Stimulated activated CD8-positive, alpha-beta memory T cell treated with anti-CD3 and anti-CD28 coated beads, Interleukin-4, amount 100 ng/mL, for 48 hours (primary cell): Measurements from ENCODE around the gene THSD7B.

Experiments used
- DNase-seq: peaks from one replicate; pipeline ENCODE4 v3.0.0-alpha.2; 2020

The THSD7B gene

GRCh38 chr2:137718786-137719185 lies 953.4 kb downstream of the THSD7B start:
- DNase-seq: no peak

- DNase-seq: no peak
Measured at GRCh38 chr2:137721733-137722132, 956.4 kb downstream of the THSD7B start.

- no peak for DNase-seq
Measured at GRCh38 chr2:137724912-137725311, 959.6 kb downstream of the THSD7B start.
